MM.1S (cell line): ENCODE results near the gene FYB1.

Experiments used
- EZH2 ChIP-seq: fragments of 300-600 bp; sonication (generic); optimal IDR thresholded peaks from 2 replicates; pipeline ENCODE3; 2017; ENCODE audit warnings: low read depth, mild to moderate bottlenecking, antibody characterized with exemption, low read length, mixed read lengths
- TF ChIP-seq, protein P1 (sequence below): fragments of 300-600 bp; sonication (generic); IDR thresholded peaks from 2 replicates; pipeline ENCODE4 v1.5.1; 2016; ENCODE audit warnings: antibody characterized with exemption, low read length, mixed read lengths

DNA sequence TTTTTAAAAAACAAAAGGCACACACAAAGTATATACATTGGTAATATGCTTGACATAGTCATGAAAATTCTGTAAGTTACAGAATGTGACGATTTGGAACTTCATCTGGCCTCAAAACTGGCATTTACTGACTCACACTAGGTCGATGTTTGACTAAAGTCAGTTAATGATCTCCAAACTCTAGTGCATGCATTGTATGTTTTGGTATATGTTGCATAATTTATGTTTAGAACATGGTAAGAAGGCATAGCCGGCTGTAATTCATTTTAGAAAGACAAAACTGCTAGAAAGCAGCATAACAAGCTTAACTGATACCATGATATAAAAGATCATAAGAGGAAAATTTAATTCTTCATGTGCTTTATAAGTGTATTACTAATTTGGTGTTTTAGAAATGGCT lies 86.6 kb downstream of the FYB1 start:
- TF ChIP-seq, protein P1, sequence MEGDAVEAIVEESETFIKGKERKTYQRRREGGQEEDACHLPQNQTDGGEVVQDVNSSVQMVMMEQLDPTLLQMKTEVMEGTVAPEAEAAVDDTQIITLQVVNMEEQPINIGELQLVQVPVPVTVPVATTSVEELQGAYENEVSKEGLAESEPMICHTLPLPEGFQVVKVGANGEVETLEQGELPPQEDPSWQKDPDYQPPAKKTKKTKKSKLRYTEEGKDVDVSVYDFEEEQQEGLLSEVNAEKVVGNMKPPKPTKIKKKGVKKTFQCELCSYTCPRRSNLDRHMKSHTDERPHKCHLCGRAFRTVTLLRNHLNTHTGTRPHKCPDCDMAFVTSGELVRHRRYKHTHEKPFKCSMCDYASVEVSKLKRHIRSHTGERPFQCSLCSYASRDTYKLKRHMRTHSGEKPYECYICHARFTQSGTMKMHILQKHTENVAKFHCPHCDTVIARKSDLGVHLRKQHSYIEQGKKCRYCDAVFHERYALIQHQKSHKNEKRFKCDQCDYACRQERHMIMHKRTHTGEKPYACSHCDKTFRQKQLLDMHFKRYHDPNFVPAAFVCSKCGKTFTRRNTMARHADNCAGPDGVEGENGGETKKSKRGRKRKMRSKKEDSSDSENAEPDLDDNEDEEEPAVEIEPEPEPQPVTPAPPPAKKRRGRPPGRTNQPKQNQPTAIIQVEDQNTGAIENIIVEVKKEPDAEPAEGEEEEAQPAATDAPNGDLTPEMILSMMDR: no peak
- TF ChIP-seq EZH2: no peak
